UCSD-AML1 (cell line): ENCODE results near the gene SYNGR1.

Experiments
- DNase-seq: peaks from one replicate; lab custom pipeline; 2025; ENCODE audit not compliant: unreplicated experiment; lab: John Stamatoyannopoulos, UW

The SYNGR1 gene

GRCh38 chr22:39349967-39350726, at the start of gene SYNGR1:
Gene SYNGR1 (plus strand): TSS chr22:39349991. CDS start chr22:39350011, 20 bp downstream.
- DNase-seq, result no peak

- DNase-seq, result peak; percentile 48
Observed at GRCh38 chr22:39300186-39300830, 49.5 kb upstream of the SYNGR1 start.

- no peak for DNase-seq
Observed at GRCh38 chr22:39301108-39301507, 48.7 kb upstream of the SYNGR1 start.

GRCh38 chr22:39301926-39302325, 47.9 kb upstream of the SYNGR1 start:
- no peak for DNase-seq

GRCh38 chr22:39302431-39302960, 47.3 kb upstream of the SYNGR1 start:
- DNase-seq, result no peak

GRCh38 chr22:39303358-39303757, 46.4 kb upstream of the SYNGR1 start:
- DNase-seq, result no peak

- no peak for DNase-seq
Observed at GRCh38 chr22:39303892-39304671, 45.7 kb upstream of the SYNGR1 start.

- peak; percentile 53 for DNase-seq
Observed at GRCh38 chr22:39306456-39307361, 43.1 kb upstream of the SYNGR1 start.

- no peak for DNase-seq
Observed at GRCh38 chr22:39308614-39309363, 41.0 kb upstream of the SYNGR1 start.

GRCh38 chr22:39309364-39309861, 40.4 kb upstream of the SYNGR1 start:
- no peak for DNase-seq

- no peak for DNase-seq
Observed at GRCh38 chr22:39309881-39310714, 39.7 kb upstream of the SYNGR1 start.

- no peak for DNase-seq
Observed at GRCh38 chr22:39311592-39312400, 38.0 kb upstream of the SYNGR1 start.

GRCh38 chr22:39312410-39312809, 37.4 kb upstream of the SYNGR1 start:
- DNase-seq, result no peak

GRCh38 chr22:39313258-39314001, 36.4 kb upstream of the SYNGR1 start:
- DNase-seq, result no peak

- DNase-seq, result no peak
Observed at GRCh38 chr22:39314251-39314971, 35.4 kb upstream of the SYNGR1 start.

- no peak for DNase-seq
Observed at GRCh38 chr22:39315389-39315788, 34.4 kb upstream of the SYNGR1 start.
